ENCODE results near the gene ZFAND3. TPM values are rescaled to one million over a fixed set of nuclear protein-coding genes. Genes with fewer than 3 reads are reported as not detected.

Gene ZFAND3
- total RNA-seq, 1 experiment from 2014 or later = 47.2 TPM

DNA sequence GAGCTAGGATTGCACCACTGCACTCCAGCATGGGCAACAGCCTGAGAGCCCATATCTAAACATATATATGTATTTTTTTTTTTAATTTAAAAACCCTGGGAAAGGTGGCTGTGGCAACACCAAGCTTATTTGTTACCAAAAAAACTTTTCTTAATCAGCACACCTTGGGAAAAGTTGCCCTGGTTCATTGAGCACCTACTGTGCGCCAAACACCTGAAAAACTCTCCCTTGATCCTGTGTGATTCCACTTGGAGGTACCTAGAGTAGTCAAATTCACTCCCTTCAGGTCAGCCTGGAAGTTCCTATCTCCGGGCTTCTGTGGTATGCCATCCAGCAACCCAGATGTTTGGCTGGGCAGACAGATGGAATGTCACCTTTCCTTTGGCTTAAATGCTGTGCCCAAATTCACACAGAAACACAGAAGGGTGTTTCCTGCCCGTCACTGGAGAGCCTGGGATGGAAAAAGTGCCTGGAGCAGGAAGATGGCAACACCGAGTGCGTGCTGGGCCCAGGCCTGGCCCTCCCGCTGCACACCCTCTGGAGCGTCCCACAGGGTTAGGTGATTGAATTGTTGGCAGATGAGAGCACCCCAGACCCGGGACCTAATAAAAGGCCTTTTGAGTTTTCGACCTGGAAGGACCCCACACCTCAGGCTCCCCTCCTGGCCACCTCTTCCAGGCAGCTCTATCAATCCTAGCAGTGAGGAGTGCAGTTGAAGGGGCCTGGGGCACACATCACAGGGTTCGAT is 337.5 kb downstream of the ZFAND3 start:
- Histone ChIP-seq H3K9me2 (ENCODE audit: insufficient read depth) (no peaks in the 10 kb centered on the region), H3K4me1 (ENCODE audit: control insufficient read depth in 1 of 2, insufficient read depth in 2 of 2, low read length in 2 of 2) (no peaks in the 10 kb centered on the region), H3K36me3 (ENCODE audit: control insufficient read depth in 1 of 2, insufficient read depth in 2 of 2, low read length in 2 of 2) (no peaks in the 10 kb centered on the region), H4K20me1 (ENCODE audit: insufficient read depth) (no peaks in the 10 kb centered on the region), H3K27me3 (ENCODE audit: insufficient read depth, low read length) (no peaks in the 10 kb centered on the region), H3K9me3 (ENCODE audit: control insufficient read depth in 1 of 2, insufficient read depth in 1 of 2, low read depth in 1 of 2, low read length in 2 of 2) (no peaks in the 10 kb centered on the region), H3K4me2 (ENCODE audit: low read length) (no peak overlapping the region), H2AFZ (ENCODE audit: low read depth, low read length, poor library complexity, severe bottlenecking) (no peak overlapping the region), H3K9ac (ENCODE audit: low read length) (no peak overlapping the region), H3K79me2 (ENCODE audit: insufficient read depth, low read length) (no peaks in the 10 kb centered on the region), H3K4me3 (replicated peaks in 1 of 2; ENCODE audit: low read depth in 1 of 2, low read length in 2 of 2) (no peak overlapping the region), H3K27ac (ENCODE audit: low read depth, low read length) (no peak overlapping the region)
- ChIA-PET CTCF (no interaction called here), RAD21 (ENCODE audit: low non-redundant PET in 1 of 2, low total read pairs in 2 of 2, uncharacterized antibody in 2 of 2, unreplicated experiment in 2 of 2) (no interaction called here), POLR2A (no interaction called here)
- DNase-seq (ENCODE audit: low read depth, low spot score) = no peak
- no peak for TF ChIP-seq YY1 (IDR thresholded peaks at IDR 0.05; ENCODE audit: extremely low read depth, insufficient replicate concordance, low read depth, low read length)
- TF ChIP-seq CEBPB (IDR thresholded peaks at IDR 0.05; ENCODE audit: low read depth) = no peak
- TF ChIP-seq, protein P1, sequence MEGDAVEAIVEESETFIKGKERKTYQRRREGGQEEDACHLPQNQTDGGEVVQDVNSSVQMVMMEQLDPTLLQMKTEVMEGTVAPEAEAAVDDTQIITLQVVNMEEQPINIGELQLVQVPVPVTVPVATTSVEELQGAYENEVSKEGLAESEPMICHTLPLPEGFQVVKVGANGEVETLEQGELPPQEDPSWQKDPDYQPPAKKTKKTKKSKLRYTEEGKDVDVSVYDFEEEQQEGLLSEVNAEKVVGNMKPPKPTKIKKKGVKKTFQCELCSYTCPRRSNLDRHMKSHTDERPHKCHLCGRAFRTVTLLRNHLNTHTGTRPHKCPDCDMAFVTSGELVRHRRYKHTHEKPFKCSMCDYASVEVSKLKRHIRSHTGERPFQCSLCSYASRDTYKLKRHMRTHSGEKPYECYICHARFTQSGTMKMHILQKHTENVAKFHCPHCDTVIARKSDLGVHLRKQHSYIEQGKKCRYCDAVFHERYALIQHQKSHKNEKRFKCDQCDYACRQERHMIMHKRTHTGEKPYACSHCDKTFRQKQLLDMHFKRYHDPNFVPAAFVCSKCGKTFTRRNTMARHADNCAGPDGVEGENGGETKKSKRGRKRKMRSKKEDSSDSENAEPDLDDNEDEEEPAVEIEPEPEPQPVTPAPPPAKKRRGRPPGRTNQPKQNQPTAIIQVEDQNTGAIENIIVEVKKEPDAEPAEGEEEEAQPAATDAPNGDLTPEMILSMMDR (IDR thresholded peaks at IDR 0.05 in 2 of 3, conservative IDR thresholded peaks at IDR 0.05 in 1 of 3; ENCODE audit: borderline replicate concordance in 1 of 3, insufficient read depth in 1 of 3, low read depth in 2 of 3, low read length in 2 of 3) = no peak
- TF ChIP-seq TCF7L2 (IDR thresholded peaks at IDR 0.05; ENCODE audit: borderline replicate concordance, extremely low read depth, insufficient read depth, insufficient read length) = no peak
- no peak for TF ChIP-seq EZH2phosphoT487 (IDR thresholded peaks at IDR 0.05; ENCODE audit: borderline replicate concordance)
- intact Hi-C loops (cut with micrococcal nuclease) = no loop called here
- no TSS peak for BruUV-seq (replicated peaks)
- no peak for ATAC-seq

- BruUV-seq (replicated peaks) = no TSS peak
- Histone ChIP-seq H4K20me1 (ENCODE audit: insufficient read depth) (no peaks in the 10 kb centered on the region), H3K4me1 (ENCODE audit: control insufficient read depth in 1 of 2, insufficient read depth in 2 of 2, low read length in 2 of 2) (no peaks in the 10 kb centered on the region), H3K36me3 (ENCODE audit: control insufficient read depth in 1 of 2, insufficient read depth in 2 of 2, low read length in 2 of 2) (no peaks in the 10 kb centered on the region), H3K4me2 (ENCODE audit: low read length) (no peak overlapping the region), H2AFZ (ENCODE audit: low read depth, low read length, poor library complexity, severe bottlenecking) (no peak overlapping the region), H3K9me3 (ENCODE audit: control insufficient read depth in 1 of 2, insufficient read depth in 1 of 2, low read depth in 1 of 2, low read length in 2 of 2) (no peaks in the 10 kb centered on the region), H3K4me3 (replicated peaks in 1 of 2; ENCODE audit: low read depth in 1 of 2, low read length in 2 of 2) (no peak overlapping the region), H3K79me2 (ENCODE audit: insufficient read depth, low read length) (no peaks in the 10 kb centered on the region), H3K9ac (ENCODE audit: low read length) (no peak overlapping the region), H3K27me3 (ENCODE audit: insufficient read depth, low read length) (no peaks in the 10 kb centered on the region), H3K27ac (ENCODE audit: low read depth, low read length) (no peak overlapping the region), H3K9me2 (ENCODE audit: insufficient read depth) (no peaks in the 10 kb centered on the region)
- ChIA-PET CTCF (no interaction called here), POLR2A (no interaction called here), RAD21 (ENCODE audit: low non-redundant PET in 1 of 2, low total read pairs in 2 of 2, uncharacterized antibody in 2 of 2, unreplicated experiment in 2 of 2) (no interaction called here)
- intact Hi-C loops (cut with micrococcal nuclease) = no loop called here
- DNase-seq (ENCODE audit: low read depth, low spot score) (no peak), ATAC-seq (0 out of 2 replicates have a peak, but pooled peaks have one; percentile 32)
- TF ChIP-seq, protein P2, sequence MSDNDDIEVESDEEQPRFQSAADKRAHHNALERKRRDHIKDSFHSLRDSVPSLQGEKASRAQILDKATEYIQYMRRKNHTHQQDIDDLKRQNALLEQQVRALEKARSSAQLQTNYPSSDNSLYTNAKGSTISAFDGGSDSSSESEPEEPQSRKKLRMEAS (IDR thresholded peaks at IDR 0.05) = no peak
- TF ChIP-seq FOSL1 (IDR thresholded peaks at IDR 0.05; ENCODE audit: low read depth) = no peak
- TF ChIP-seq JUND (IDR thresholded peaks at IDR 0.05) = no peak
- no peak for TF ChIP-seq CBX3 (IDR thresholded peaks at IDR 0.05; ENCODE audit: low read depth)
- TF ChIP-seq ZBTB33 (IDR thresholded peaks at IDR 0.05; ENCODE audit: extremely low read depth, insufficient replicate concordance, low read length) = no peak
- no peak for TF ChIP-seq POLR2A (IDR thresholded peaks at IDR 0.05; ENCODE audit: borderline replicate concordance, extremely low read depth, insufficient read depth, insufficient read length)
- TF ChIP-seq ZNF274 (IDR thresholded peaks at IDR 0.05; ENCODE audit: low read depth, low read length) = no peak
- TF ChIP-seq EZH2phosphoT487 (IDR thresholded peaks at IDR 0.05; ENCODE audit: borderline replicate concordance) = no peak
Observed at GRCh38 chr6:38157905-38158304, 338.4 kb downstream of the ZFAND3 start.
